ENCODE measurements around the gene MXRA5.

- TF ChIP-seq POLR2AphosphoS5 (IDR thresholded peaks at IDR 0.05) (no peak), POLR2A (IDR thresholded peaks at IDR 0.05) (no peak), CTCF (IDR thresholded peaks at IDR 0.05 in 8 of 11, conservative IDR thresholded peaks at IDR 0.05 in 3 of 11) (no peak)
These were observed 55.9 kb downstream of the MXRA5 start for GRCh38 chrX:3290561-3290960.

Measured in spleen (tissue), 7 donors.